KG1 (cell line): ENCODE data around the gene OBSCN.
"Not testable (repeated sequence)": the region's sequence is repeated elsewhere in the genome, so short reads cannot be mapped to it uniquely, and the experiment has no call there.

Experiments
- DNase-seq: peaks from one replicate; lab custom pipeline; 2025; lab: John Stamatoyannopoulos, UW

The OBSCN gene

DNA sequence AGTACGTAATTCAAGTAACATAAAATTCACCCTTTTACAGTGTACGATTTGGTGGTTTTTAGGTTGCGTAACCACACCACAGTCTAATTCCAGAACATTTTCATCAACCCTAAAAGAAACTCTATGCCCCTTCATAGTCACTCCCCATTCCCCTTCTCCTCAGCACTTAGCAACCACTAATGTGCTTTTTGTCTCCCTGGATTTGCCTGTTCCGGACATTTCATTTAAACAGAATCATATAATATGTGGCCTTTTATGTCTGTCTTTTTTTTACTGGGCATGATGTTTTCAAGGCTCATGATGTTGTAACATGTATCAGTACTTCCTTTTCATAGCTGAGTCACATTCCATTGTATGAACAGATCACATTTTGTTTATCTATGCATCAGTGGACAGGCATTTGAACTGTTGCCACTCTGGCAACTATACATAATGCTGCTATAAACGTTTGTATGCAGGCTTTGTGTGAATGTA, 20.8 kb downstream of the OBSCN start:
- DNase-seq, result no peak

DNA sequence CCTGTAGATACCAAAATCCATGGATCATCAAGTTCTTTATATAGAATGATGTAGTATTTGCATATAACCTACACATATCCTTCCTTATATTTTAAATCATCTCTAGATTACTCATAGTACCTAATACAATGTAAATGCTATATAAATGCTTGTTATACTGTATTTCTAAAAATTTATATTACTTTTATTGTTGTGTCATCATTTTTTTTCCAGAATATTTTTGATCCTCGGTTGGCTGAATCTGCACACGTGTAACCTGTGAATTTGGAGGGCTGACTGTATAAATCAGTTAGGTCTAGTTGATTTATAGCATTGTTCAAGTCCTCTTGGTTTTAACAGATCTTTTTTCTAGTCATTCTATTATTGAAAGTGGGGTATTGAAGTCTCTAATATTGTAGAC, 23.3 kb downstream of the OBSCN start:
- no peak for DNase-seq

DNA sequence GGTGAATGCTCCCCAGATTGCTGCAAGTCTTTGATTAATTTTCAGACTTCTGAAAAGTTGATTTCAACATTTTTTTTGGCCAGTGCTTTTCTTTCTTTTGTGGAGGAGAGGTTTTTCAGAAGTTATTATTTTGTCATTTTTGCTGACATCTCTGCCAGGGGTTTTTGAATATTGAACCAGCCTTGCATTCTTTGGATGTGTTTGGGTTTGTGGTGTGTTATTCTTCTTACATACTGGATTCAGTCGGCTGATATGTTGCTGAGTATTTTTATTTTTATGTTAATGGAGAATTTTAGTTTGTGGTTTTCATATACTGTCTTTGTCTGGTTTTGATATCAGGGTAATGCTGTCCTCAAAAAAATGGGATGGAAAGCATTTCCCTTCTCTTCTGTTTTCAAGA, 25.3 kb downstream of the OBSCN start:
- DNase-seq, result no peak

DNA sequence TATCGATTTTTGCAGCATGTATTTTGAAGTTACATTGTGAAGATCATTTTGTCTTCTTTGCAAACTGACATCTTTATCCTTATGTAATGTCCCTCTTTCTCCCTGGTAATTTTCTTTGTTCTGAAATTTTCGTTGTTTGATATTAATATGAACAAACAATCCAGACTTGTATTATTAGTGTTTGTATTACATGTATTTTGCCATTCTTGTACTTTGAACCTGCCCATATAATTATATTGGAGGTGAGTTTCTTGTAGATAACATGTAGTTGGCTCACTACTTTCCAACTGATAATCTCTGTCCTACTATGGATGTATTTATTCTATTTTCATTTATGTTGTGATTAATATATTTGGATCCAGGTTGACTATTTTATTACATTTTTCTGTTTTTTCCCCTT, 27.1 kb downstream of the OBSCN start:
- DNase-seq, result no peak

DNA sequence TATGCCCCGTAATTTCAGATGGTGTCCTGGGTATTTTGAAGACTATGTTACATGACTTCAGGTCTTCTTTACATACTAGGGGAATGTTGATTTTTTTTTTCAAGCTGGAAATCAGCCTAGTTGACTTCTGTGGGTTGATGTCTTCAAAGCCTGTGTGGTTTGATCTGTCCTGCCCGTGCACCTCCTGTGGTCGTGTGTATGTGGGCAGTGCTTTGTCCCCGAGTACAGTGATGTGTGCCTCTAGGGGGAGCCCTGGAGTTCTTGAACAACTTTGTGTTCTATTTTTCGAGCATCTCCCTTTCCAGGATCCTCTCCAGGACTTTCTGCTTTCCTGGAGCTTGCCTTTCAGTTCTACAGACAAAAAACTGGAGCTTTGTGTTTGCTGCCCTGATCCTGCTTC, 28.9 kb downstream of the OBSCN start:
- no peak for DNase-seq

- DNase-seq, result no peak
Measured at GRCh38 chr1:228238007-228238406, 30.2 kb downstream of the OBSCN start.

DNA sequence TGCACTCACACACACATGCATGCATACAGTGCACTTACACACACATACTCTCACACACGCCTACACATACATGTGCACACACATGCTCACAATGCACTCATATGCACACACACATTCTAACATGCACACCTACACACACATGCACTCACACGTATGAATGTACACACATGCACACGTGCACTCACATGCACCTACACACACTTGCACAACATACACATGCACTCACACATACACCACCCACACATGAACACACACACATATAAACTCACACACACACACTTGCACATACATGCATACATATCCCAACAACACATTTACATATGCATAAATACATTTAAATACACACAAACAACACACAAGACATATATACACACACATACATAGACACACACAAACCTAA, 30.6 kb downstream of the OBSCN start:
- no peak for DNase-seq

GRCh38 chr1:228240411-228241240, 32.8 kb downstream of the OBSCN start:
- DNase-seq, result no peak

DNA sequence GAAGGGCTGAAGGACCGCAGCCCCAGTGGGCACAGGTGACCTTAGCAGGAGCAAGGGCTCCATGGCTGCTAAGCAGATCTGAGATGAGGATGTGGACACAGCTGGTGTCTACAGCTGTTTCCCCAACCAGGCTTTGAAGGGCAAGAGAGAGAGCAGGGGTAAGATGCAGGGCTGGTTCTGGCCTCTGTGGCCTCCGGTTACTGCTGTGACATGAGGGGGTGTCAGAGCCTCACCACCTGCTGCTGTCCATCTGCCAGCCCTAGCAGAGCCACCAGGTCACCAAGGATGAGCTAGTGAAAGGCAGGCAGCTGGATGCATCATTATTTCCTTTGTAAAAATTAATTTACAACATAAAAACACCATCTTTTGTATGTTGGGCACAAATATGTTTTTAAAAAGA, 33.4 kb downstream of the OBSCN start:
- no peak for DNase-seq

DNA sequence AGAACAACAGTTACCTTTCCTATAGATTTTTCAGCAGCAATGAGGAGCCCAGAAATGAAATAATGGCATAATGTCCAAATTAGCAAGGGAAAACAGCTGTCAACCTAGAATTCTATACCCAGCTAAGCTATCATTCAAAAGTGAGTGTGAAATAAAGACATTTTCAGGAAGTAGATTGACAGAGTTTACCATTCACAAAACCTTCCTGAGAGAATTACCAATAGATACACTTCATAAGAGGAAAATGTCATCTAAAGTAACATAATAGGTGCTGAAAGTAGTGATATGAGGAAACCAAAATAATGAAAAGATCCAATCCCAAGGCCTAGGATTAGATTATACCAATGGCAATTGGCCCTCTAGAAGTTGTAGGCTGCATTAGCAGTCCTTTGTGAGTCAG, 34.6 kb downstream of the OBSCN start:
- no peak for DNase-seq

- DNase-seq, result no peak
Measured at GRCh38 chr1:228243093-228243492, 35.2 kb downstream of the OBSCN start.

- DNase-seq, result not testable (repeated sequence)
Measured at GRCh38 chr1:228243989-228244388, 36.1 kb downstream of the OBSCN start.

DNA sequence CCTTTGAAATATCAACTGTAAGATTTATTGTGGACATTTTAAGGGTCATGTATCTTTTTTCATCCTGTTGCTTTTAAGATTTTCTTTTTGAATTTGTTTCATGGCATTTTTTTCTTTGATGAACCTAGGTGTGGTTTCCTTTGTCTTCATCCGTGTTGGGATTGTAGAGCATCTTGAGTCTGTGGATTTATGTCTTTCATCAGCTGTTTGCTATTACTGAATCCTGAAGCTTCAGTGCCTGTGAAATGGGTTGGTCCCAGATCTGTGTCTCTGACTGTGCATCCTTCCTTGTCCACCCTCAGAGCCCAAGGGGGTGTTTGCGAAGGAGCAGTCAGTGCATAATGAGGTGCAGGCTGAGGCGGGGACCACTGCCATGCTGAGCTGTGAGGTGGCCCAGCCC, 37.3 kb downstream of the OBSCN start:
- DNase-seq, result no peak

- no peak for DNase-seq
Measured at GRCh38 chr1:228246216-228246900, 38.5 kb downstream of the OBSCN start.

- DNase-seq, result no peak
Measured at GRCh38 chr1:228249513-228250305, 41.9 kb downstream of the OBSCN start.

GRCh38 chr1:228252476-228252875, 44.6 kb downstream of the OBSCN start:
- DNase-seq, result not testable (repeated sequence)

DNA sequence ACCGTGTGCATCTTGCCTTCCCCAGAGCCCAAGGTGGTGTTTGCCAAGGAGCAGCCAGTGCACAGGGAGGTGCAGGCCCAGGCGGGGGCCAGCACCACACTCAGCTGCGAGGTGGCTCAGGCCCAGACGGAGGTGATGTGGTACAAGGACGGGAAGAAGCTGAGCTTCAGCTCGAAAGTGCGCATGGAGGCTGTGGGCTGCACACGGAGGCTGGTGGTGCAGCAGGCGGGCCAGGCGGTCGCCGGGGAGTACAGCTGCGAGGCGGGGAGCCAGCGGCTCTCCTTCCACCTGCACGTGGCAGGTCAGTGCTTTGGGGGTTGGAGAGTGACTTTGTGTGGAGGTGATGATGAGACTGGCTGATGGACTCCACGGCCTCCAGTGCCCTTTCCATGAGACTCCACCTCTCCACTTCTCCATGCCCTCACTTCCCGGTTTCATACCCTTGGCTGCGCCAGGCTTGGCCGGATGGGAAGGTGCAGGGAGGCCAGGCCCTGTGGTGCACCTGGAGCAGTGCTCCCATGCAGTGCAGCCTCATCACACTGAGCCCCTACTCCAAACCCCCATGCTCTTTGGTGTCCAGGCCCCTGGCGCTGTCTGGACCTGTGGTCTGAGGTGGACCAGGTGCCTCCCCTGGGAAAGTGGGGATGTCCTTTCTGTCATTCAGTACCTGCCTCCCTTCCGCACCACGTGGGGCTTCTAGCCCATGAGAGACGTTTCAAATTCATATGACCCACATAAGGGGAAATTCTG, 49.0 kb downstream of the OBSCN start:
- DNase-seq, result no peak

DNA sequence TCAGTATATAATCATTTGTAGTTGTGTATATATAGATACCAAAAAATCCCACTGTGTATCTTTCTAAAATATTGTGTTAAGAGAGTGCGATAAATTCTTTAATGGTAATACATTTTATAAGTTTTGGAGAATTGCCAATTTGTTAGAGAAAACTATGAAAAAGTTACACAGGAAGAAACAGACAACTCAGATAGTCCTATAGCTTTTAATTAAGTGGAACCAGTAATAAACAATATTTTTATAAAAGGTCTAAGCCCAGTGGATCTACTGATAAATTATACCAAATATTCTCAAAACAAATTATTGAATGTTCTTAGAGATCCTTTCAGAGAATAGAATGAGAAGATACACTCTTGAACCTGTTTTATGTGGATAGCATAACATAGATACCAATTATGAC, 50.6 kb downstream of the OBSCN start:
- DNase-seq, result no peak

DNA sequence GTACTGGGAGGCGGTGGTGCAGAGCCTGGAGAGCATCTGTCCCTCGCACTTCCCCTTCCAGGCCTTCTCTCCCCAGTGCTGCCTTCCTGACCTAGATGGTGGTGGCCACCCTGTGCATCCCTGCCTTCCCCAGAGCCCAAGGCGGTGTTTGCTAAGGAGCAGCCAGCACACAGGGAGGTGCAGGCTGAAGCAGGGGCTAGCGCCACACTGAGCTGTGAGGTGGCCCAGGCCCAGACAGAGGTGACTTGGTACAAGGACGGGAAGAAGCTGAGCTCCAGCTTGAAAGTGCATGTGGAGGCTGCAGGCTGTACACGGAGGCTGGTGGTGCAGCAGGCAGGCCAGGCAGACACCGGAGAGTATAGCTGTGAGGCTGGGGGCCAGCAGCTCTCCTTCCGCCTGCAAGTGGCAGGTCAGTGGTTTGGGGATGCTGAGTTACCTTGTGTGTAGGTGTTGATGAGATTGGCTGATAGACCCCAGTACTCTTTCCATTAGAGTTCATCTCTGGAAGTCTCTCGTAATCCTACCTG, 51.6 kb downstream of the OBSCN start:
- DNase-seq, result no peak

DNA sequence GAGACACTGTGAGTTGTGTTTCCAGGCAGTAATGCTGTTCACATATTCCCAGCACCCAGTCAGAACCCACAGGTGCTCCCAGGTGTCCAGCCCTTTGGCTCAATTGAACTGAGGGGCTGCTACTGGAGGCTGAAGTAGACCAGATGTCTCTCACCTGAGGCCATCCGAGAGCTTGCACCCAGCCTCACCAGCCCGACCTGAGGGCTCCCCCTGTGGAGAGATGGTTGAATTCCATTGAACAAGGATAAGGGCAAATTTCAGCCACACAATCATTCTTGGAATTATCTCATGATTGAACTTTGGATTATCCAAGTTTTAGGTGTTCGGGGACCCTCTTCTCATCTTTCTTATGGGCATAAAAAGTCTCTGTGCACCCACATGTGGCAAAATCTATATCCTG, 52.1 kb downstream of the OBSCN start:
- no peak for DNase-seq

- DNase-seq, result no peak
Measured at GRCh38 chr1:228261706-228262105, 53.9 kb downstream of the OBSCN start.

DNA sequence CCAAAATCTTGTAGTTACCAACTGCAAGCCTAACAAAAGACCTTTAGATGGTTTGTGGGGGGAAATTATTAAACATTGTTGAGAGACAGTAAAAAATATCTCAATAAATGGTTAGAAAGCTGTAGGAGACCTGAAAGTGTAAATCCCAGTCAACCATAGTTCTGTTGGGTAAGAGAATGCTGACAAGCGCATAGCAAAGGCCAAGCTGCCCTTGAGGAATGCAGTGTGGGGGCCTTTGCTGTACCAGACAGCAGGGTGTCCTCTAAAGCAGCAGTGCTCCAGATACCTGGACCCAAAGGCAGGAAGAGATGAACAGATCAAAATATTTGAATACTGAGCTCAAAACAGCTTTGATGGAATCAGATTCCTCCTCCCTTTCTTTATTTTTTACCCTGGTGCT, 54.6 kb downstream of the OBSCN start:
- DNase-seq, result no peak
